Liver (tissue), 9 donors: ENCODE measurements around the gene SWT1. TPM values are rescaled to one million over a fixed set of nuclear protein-coding genes. Genes with fewer than 3 reads are reported as not detected.
"Not testable (repeated sequence)": the region's sequence is repeated elsewhere in the genome, so short reads cannot be mapped to it uniquely, and the experiment has no call there.

ENCODE experiments used
- DNase-seq: peaks from one replicate; pipeline ENCODE4 v3.0.0-alpha.2; 2017; ENCODE audit warnings: low spot score
- H3K27ac ChIP-seq, 2 donors: one replicate each; pipeline ENCODE4 v1.7.0; 2013; ENCODE audit warnings: inconsistent platforms in 2 of 2, low read length in 2 of 2, control low read depth in 1 of 2, low read depth in 1 of 2, mild to moderate bottlenecking in 1 of 2
- H3K27me3 ChIP-seq, 4 donors: one replicate each; pipeline versions ENCODE4 v1.6.1 to v1.7.0; 2013; ENCODE audit warnings: low read length in 3 of 4, inconsistent platforms in 1 of 4, mild to moderate bottlenecking in 1 of 4, moderate library complexity in 1 of 4; ENCODE audit not compliant: control insufficient read depth in 4 of 4, insufficient read depth in 4 of 4
- H3K36me3 ChIP-seq, 4 donors: one replicate each; pipeline versions ENCODE4 v1.6.1 to v1.7.0; 2013; ENCODE audit warnings: low read length in 3 of 4, mild to moderate bottlenecking in 3 of 4, low read depth in 1 of 4, moderate library complexity in 1 of 4; ENCODE audit not compliant: control insufficient read depth in 4 of 4, insufficient read depth in 3 of 4
- H3K4me1 ChIP-seq, 4 donors: one replicate each; pipeline versions ENCODE4 v1.6.1 to v1.7.0; 2013; ENCODE audit warnings: low read length in 3 of 4, mild to moderate bottlenecking in 3 of 4, moderate library complexity in 1 of 4; ENCODE audit not compliant: control insufficient read depth in 4 of 4, insufficient read depth in 4 of 4
- H3K4me3 ChIP-seq, 3 donors: one replicate each; pipeline versions ENCODE4 v1.6.1 to v1.7.0; 2013; ENCODE audit warnings: low read length in 3 of 3, control low read depth in 1 of 3, low read depth in 1 of 3, mild to moderate bottlenecking in 1 of 3
- H3K9ac ChIP-seq, 2 donors: one replicate each; pipeline ENCODE4 v1.7.0; 2013; ENCODE audit warnings: low read length in 2 of 2, mild to moderate bottlenecking in 2 of 2, moderate library complexity in 2 of 2, control low read depth in 1 of 2, low read depth in 1 of 2
- H3K9me3 ChIP-seq, 4 donors: one replicate each; pipeline versions ENCODE4 v1.6.1 to v1.7.0; 2013; ENCODE audit warnings: low read length in 3 of 4; ENCODE audit not compliant: control insufficient read depth in 4 of 4
- ATF3 ChIP-seq: IDR thresholded peaks from 2 replicates; pipeline ENCODE4 v1.6.1; 2016; ENCODE audit warnings: antibody characterized with exemption
- EGR1 ChIP-seq, 2 donors: IDR thresholded peaks; 2 replicates each; pipeline ENCODE4 v1.6.1; 2016 to 2018; ENCODE audit warnings: antibody characterized with exemption in 2 of 2, low read depth in 2 of 2
- FOXA1 ChIP-seq: IDR thresholded peaks from 2 replicates; pipeline ENCODE4 v1.6.1; 2016; ENCODE audit warnings: antibody characterized with exemption
- FOXA2 ChIP-seq: IDR thresholded peaks from 2 replicates; pipeline ENCODE4 v1.6.1; 2016; ENCODE audit warnings: antibody characterized with exemption
- GABPA ChIP-seq, 2 donors: IDR thresholded peaks in 1 of 2; conservative IDR thresholded peaks in 1 of 2; 2 replicates each; pipeline ENCODE4 v1.6.1; 2016; ENCODE audit warnings: antibody characterized with exemption in 2 of 2, mild to moderate bottlenecking in 1 of 2, moderate library complexity in 1 of 2
- HNF4A ChIP-seq, 2 donors: conservative IDR thresholded peaks; 2 replicates each; pipeline ENCODE4 v1.6.1; 2016; ENCODE audit warnings: antibody characterized with exemption in 2 of 2, mild to moderate bottlenecking in 2 of 2
- HNF4G ChIP-seq: IDR thresholded peaks from 2 replicates; pipeline ENCODE4 v1.6.1; 2016; ENCODE audit warnings: antibody characterized with exemption
- JUND ChIP-seq, 2 donors: IDR thresholded peaks; 2 replicates each; pipeline ENCODE4 v1.6.1; 2016; ENCODE audit warnings: antibody characterized with exemption in 2 of 2
- REST ChIP-seq: IDR thresholded peaks from 2 replicates; pipeline ENCODE4 v1.6.1; 2016; ENCODE audit warnings: antibody characterized with exemption, mild to moderate bottlenecking
- RXRA ChIP-seq, 2 donors: IDR thresholded peaks; 2 replicates each; pipeline ENCODE4 v1.6.1; 2017 to 2018; ENCODE audit warnings: antibody characterized with exemption in 2 of 2, mild to moderate bottlenecking in 1 of 2
- SP1 ChIP-seq: IDR thresholded peaks from 2 replicates; pipeline ENCODE4 v1.6.1; 2018; ENCODE audit warnings: antibody characterized with exemption, mild to moderate bottlenecking
- TAF1 ChIP-seq: conservative IDR thresholded peaks from 2 replicates; pipeline ENCODE4 v1.6.1; 2016; ENCODE audit warnings: antibody characterized with exemption, mild to moderate bottlenecking
- YY1 ChIP-seq: IDR thresholded peaks from 2 replicates; pipeline ENCODE4 v1.6.1; 2016; ENCODE audit warnings: antibody characterized with exemption, mild to moderate bottlenecking
- WGBS: extraction: QIAGEN DNeasy Blood & Tissue Kit; methylation state at CpG from one replicate; pipeline ENCODE4 v1.1.7; 2013; 5-methylcytosine and 5-hydroxymethylcytosine counted together
- polyA plus RNA-seq, 2 donors: library from polyadenylated mRNA; stranded (reverse) in 1 of 2; unstranded in 1 of 2; fragments of 200-250 nt in 1 of 2; fragments of >200 nt in 1 of 2; fragmentation: Nextera tagmentation in 1 of 2; extraction: Ambion mirVana in 1 of 2; gene quantifications; one replicate each; pipeline versions ENCODE4 v1.2.1 to v1.2.3, GENCODE V29; 2013 to 2015
- total RNA-seq, 2 donors: library from RNA; depleted of rRNA; stranded (reverse); fragments of >200 nt; gene quantifications; one replicate each; pipeline ENCODE4 v1.2.3, GENCODE V29; 2014
- TF ChIP-seq, protein P1 (sequence below): IDR thresholded peaks from 2 replicates; pipeline ENCODE4 v1.6.1; 2016; ENCODE audit warnings: antibody characterized with exemption
- TF ChIP-seq, protein P2 (sequence below): IDR thresholded peaks from 2 replicates; pipeline ENCODE4 v1.6.1; 2016; ENCODE audit warnings: antibody characterized with exemption
- donor health status: healthy.
- donor health status: healthy.
- donor health status: healthy.
- donor health status: healthy.
- donor health status: healthy.

The SWT1 gene
- total and polyA plus RNA-seq, 4 donors = 0.99 to 7.8 (median 2.9) TPM

DNA sequence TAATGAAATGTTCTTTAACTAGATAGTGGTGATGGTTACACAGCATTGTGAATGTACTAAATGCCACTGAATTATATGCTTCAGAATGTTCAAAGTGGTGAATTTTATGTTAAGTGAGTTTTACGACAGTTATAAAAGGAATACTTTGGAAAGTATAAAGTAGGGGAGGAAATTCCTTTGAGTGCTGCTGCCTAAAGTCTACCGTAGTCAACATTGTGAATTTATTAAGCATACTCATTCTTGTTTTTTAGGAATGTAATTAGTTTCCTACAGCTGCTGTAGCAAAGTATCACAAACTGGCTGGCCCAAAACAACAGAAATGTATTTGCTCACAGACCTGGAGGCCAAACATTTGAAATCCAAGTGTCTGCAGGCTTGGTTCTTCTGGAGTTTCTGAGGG is 73.0 kb downstream of the SWT1 start:
- H3K4me3 ChIP-seq = no peak overlapping the region
- WGBS = 93% methylated on average over 2 of the region's 2 CpGs

GRCh38 chr1:185232874-185233273 is 75.9 kb downstream of the SWT1 start:
- Histone ChIP-seq H3K27me3 (no peaks in the 10 kb centered on the region), H3K9ac (no peak overlapping the region), H3K4me3 (no peak overlapping the region), H3K36me3 (no peaks in the 10 kb centered on the region), H3K9me3 (no peaks in the 10 kb centered on the region), H3K27ac (no peak overlapping the region), H3K4me1 (no peaks in the 10 kb centered on the region)
- TF ChIP-seq EGR1 (IDR thresholded peaks at IDR 0.05; ENCODE audit: low read depth in 2 of 2) (no peak), JUND (IDR thresholded peaks at IDR 0.05) (no peak), RXRA (IDR thresholded peaks at IDR 0.05) (no peak)
- TF ChIP-seq, protein P1, sequence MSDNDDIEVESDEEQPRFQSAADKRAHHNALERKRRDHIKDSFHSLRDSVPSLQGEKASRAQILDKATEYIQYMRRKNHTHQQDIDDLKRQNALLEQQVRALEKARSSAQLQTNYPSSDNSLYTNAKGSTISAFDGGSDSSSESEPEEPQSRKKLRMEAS = no peak
- TF ChIP-seq, protein P2, sequence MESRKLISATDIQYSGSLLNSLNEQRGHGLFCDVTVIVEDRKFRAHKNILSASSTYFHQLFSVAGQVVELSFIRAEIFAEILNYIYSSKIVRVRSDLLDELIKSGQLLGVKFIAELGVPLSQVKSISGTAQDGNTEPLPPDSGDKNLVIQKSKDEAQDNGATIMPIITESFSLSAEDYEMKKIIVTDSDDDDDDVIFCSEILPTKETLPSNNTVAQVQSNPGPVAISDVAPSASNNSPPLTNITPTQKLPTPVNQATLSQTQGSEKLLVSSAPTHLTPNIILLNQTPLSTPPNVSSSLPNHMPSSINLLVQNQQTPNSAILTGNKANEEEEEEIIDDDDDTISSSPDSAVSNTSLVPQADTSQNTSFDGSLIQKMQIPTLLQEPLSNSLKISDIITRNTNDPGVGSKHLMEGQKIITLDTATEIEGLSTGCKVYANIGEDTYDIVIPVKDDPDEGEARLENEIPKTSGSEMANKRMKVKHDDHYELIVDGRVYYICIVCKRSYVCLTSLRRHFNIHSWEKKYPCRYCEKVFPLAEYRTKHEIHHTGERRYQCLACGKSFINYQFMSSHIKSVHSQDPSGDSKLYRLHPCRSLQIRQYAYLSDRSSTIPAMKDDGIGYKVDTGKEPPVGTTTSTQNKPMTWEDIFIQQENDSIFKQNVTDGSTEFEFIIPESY = no peak
- DNase-seq = no peak

More for the DNA sequence above, 73.0 kb downstream of the SWT1 start:
- no peak for DNase-seq
- H3K27ac ChIP-seq = no peak overlapping the region
- H3K9ac ChIP-seq = no peak overlapping the region
- peaks cover 0 to 4% (median 0%) of the 10 kb centered on the region in 4 donors for H3K36me3 ChIP-seq
- no peaks in the 10 kb centered on the region for H3K27me3 ChIP-seq
- no peaks in the 10 kb centered on the region for H3K9me3 ChIP-seq
- no peak for TF ChIP-seq GABPA (IDR thresholded peaks at IDR 0.05 in 1 of 2, conservative IDR thresholded peaks at IDR 0.05 in 1 of 2)
- no peak for TF ChIP-seq REST
- no peak for TF ChIP-seq JUND (IDR thresholded peaks at IDR 0.05)
- TF ChIP-seq YY1 = no peak
- no peak for TF ChIP-seq FOXA2
- no peak for TF ChIP-seq SP1
- no peak for TF ChIP-seq HNF4A (conservative IDR thresholded peaks at IDR 0.05)
- TF ChIP-seq FOXA1 = no peak
- TF ChIP-seq HNF4G = no peak
- TF ChIP-seq ATF3 = no peak
- TF ChIP-seq RXRA (IDR thresholded peaks at IDR 0.05) = no peak
- no peak for TF ChIP-seq TAF1
- TF ChIP-seq, protein P2 = no peak
- TF ChIP-seq EGR1 (IDR thresholded peaks at IDR 0.05; ENCODE audit: low read depth in 2 of 2) = no peak
- TF ChIP-seq, protein P1 = no peak
- H3K4me1 ChIP-seq = no peaks in the 10 kb centered on the region

GRCh38 chr1:185234183-185234582 is 77.2 kb downstream of the SWT1 start:
- not testable (repeated sequence) for H3K36me3 ChIP-seq, H3K27me3 ChIP-seq, H3K9me3 ChIP-seq, DNase-seq, H3K27ac ChIP-seq, H3K4me1 ChIP-seq, H3K9ac ChIP-seq, H3K4me3 ChIP-seq
- 91% methylated on average over 1 of the region's 1 CpG for WGBS

GRCh38 chr1:185237176-185237575 is 80.2 kb downstream of the SWT1 start:
- not testable (repeated sequence) for H3K9ac ChIP-seq, H3K4me1 ChIP-seq, DNase-seq, H3K27ac ChIP-seq, H3K4me3 ChIP-seq, H3K36me3 ChIP-seq, H3K27me3 ChIP-seq, H3K9me3 ChIP-seq
- 97% methylated on average over 2 of the region's 2 CpGs for WGBS
